A673 (cell line): ENCODE results near the gene RABL2A. TPM values are rescaled to one million over a fixed set of nuclear protein-coding genes. Genes with fewer than 3 reads are reported as not detected.
"Not testable (repeated sequence)": the region's sequence is repeated elsewhere in the genome, so short reads cannot be mapped to it uniquely, and the experiment has no call there.

ENCODE experiments used
- BruUV-seq: library from RNA; stranded (reverse); fragments of 400-500 nt; replicated peaks from 2 replicates; lab custom pipeline; 2021; lab: Mats Ljungman, UMichigan
- CTCF ChIA-PET: fragments of 300-600 bp; sonication (Branson Sonifier 250); formaldehyde crosslinking; loops from one replicate; lab custom pipeline; 2022; ENCODE audit warnings: antibody characterized with exemption; lab: Charles Lee
- POLR2A ChIA-PET: fragments of 300-600 bp; sonication (Branson Sonifier 250); formaldehyde crosslinking; loops from one replicate; lab custom pipeline; 2022; ENCODE audit warnings: antibody characterized with exemption; ENCODE audit not compliant: low non-redundant PET; lab: Charles Lee
- DNase-seq: peaks from one replicate; pipeline ENCODE4 v3.0.0-alpha.2; 2015; ENCODE audit warnings: low spot score
- H3K27ac ChIP-seq: fragments of 200-600 bp; sonication (generic); 2 replicates; pipeline ENCODE4 v1.5.1; 2016; ENCODE audit warnings: mixed run types, low read depth, mild to moderate bottlenecking, mixed read lengths, antibody characterized with exemption, low read length; ENCODE audit not compliant: poor library complexity, severe bottlenecking
- H3K27me3 ChIP-seq: fragments of 200-600 bp; sonication (generic); replicated peaks from 2 replicates; pipeline ENCODE4 v1.6.1; 2017; ENCODE audit warnings: mixed run types, low read depth, mild to moderate bottlenecking, mixed read lengths, antibody characterized with exemption, low read length; ENCODE audit not compliant: insufficient read depth, poor library complexity
- H3K36me3 ChIP-seq: fragments of 200-600 bp; sonication (generic); 2 replicates; pipeline ENCODE4 v1.6.1; 2016; ENCODE audit warnings: mixed run types, mild to moderate bottlenecking, mixed read lengths, antibody characterized with exemption, low read length; ENCODE audit not compliant: insufficient read depth, poor library complexity, severe bottlenecking
- H3K4me1 ChIP-seq: fragments of 200-600 bp; sonication (generic); 2 replicates; pipeline ENCODE4 v1.6.1; 2017; ENCODE audit warnings: mixed run types, mild to moderate bottlenecking, mixed read lengths, antibody characterized with exemption, low read length; ENCODE audit not compliant: insufficient read depth, poor library complexity, severe bottlenecking
- H3K4me3 ChIP-seq: fragments of 200-600 bp; sonication (generic); 2 replicates; pipeline ENCODE4 v1.5.1; 2016; ENCODE audit warnings: low read depth, mixed run types, mild to moderate bottlenecking, mixed read lengths, low read length; ENCODE audit not compliant: poor library complexity, severe bottlenecking
- H3K9me3 ChIP-seq: fragments of 200-600 bp; sonication (generic); 2 replicates; pipeline ENCODE4 v1.6.1; 2016; ENCODE audit warnings: mixed run types, low read depth, mild to moderate bottlenecking, mixed read lengths, antibody characterized with exemption, low read length; ENCODE audit not compliant: poor library complexity, severe bottlenecking
- CTCF ChIP-seq: fragments of 300-800, 200-600 bp; sonication (generic); conservative IDR thresholded peaks from 2 replicates; pipeline ENCODE4 v1.5.1; 2017; ENCODE audit warnings: low read depth, mild to moderate bottlenecking, antibody characterized with exemption, low read length, moderate library complexity, mixed read lengths
- intact Hi-C: fragments of 100-400 bp; cut with micrococcal nuclease; formaldehyde crosslinking; loops from one replicate; pipeline ENCODE4 v1.10.0; 2022; ENCODE audit not compliant: unreplicated experiment
- total RNA-seq: library from RNA; stranded (reverse); gene quantifications from 2 replicates; pipeline ENCODE4 v1.2.3, GENCODE V29; 2021

RABL2A gene
- total RNA-seq, 1 experiment from 2014 or later = 17.8 TPM

GRCh38 chr2:113604085-113604477, 23.0 kb upstream of the RABL2A start:
- BruUV-seq, CTCF ChIA-PET, H3K9me3 ChIP-seq, H3K27me3 ChIP-seq, H3K4me1 ChIP-seq, POLR2A ChIA-PET, H3K36me3 ChIP-seq: not testable (repeated sequence)
- peak; percentile 94 for DNase-seq
- H3K27ac ChIP-seq = peak overlapping the region; percentile 86
- intact Hi-C loops = loop anchor here (5.0 kb wide), 1 partner anchor 98 kb away; no protein-coding TSS in a partner anchor
- peak overlapping the region; percentile 54 for H3K4me3 ChIP-seq
- TF ChIP-seq CTCF = peak; percentile 93

DNA sequence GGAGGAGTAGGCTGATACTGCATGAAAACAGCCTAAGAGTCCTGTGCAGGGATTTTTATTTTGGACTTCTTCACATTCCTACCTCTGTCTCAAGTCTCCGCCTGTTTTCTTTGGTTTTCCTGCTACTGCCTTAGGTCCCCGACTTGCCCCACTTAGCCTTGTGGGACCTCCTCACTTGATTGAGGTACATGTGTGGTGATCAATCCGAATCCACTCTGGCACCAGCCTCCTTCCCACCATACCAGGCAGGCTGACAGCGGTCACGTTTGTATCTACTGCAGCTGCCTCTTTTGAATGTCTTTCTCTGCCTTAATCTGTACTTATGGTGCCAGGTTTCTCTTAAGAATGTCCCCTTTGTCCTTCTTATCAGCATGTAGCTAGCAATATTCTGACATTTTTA, 22.4 kb upstream of the RABL2A start:
- DNase-seq, CTCF ChIA-PET, BruUV-seq, H3K27ac ChIP-seq, H3K27me3 ChIP-seq, H3K9me3 ChIP-seq, H3K36me3 ChIP-seq, H3K4me1 ChIP-seq, H3K4me3 ChIP-seq, POLR2A ChIA-PET: not testable (repeated sequence)
- intact Hi-C loops = loop anchor here (5.0 kb wide), 1 partner anchor 98 kb away; no protein-coding TSS in a partner anchor

GRCh38 chr2:113606036-113606435, 21.0 kb upstream of the RABL2A start:
- H3K27me3 ChIP-seq, intact Hi-C loops, H3K27ac ChIP-seq, H3K4me1 ChIP-seq, H3K4me3 ChIP-seq, H3K9me3 ChIP-seq, CTCF ChIA-PET, H3K36me3 ChIP-seq, BruUV-seq, POLR2A ChIA-PET, DNase-seq: not testable (repeated sequence)

DNA sequence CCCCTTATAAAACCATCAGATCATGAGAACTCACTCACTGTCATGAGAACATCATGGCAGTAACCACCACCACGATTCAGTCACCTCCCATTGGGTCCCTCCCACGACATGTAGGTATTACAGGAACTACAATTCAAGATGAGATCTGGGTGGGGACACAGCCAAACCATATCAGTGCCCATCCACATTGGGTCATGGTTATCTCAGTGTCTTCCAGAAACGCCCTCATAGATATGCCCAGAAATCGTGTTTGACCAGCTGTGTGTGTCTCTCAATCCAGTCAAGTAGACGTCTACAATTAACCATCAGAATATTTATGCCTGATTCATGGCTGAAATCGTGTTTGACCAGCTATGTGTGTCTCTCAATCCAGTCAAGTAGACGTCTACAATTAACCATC, 17.2 kb upstream of the RABL2A start:
- BruUV-seq, intact Hi-C loops, H3K36me3 ChIP-seq, H3K4me3 ChIP-seq, H3K27ac ChIP-seq, H3K4me1 ChIP-seq, DNase-seq, H3K27me3 ChIP-seq, H3K9me3 ChIP-seq, POLR2A ChIA-PET, CTCF ChIA-PET: not testable (repeated sequence)

- H3K4me1 ChIP-seq, H3K9me3 ChIP-seq, POLR2A ChIA-PET, DNase-seq, intact Hi-C loops, H3K27me3 ChIP-seq, H3K27ac ChIP-seq, CTCF ChIA-PET, H3K4me3 ChIP-seq, H3K36me3 ChIP-seq, BruUV-seq: not testable (repeated sequence)
Observed at GRCh38 chr2:113621002-113621401, 6.1 kb upstream of the RABL2A start.

GRCh38 chr2:113625906-113626305, 1.2 kb upstream of the RABL2A start:
- H3K9me3 ChIP-seq, H3K36me3 ChIP-seq, POLR2A ChIA-PET, H3K27ac ChIP-seq, H3K27me3 ChIP-seq, BruUV-seq, CTCF ChIA-PET, H3K4me1 ChIP-seq, intact Hi-C loops, DNase-seq: not testable (repeated sequence)
- H3K4me3 ChIP-seq = peak overlapping the region; percentile 48

DNA sequence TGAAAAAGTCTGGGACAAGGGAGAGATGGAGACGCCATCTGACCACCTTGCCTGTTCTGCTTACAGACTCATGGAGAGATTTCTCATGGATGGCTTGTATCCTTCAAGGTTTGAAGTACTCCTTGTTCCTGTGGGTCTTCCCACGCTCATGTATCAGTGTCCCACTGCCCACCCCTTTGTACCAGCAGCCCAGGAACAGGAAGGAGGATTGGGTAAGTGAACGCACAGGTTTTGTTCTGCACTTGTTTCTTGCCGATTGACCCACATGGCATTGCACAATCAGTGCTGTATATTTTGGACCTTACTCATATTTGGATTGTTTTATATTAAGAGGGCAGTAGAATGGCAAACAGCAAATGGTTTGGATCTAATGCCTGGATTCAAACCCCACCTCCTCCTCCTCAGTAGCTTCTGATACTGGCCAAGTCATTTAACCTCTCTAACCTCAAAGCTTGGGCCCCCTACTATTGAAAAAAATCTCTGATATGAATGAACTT, 5.8 kb downstream of the RABL2A start:
- CTCF ChIA-PET, H3K36me3 ChIP-seq, H3K4me1 ChIP-seq, H3K27ac ChIP-seq, H3K9me3 ChIP-seq, H3K4me3 ChIP-seq, intact Hi-C loops, BruUV-seq, POLR2A ChIA-PET, DNase-seq, H3K27me3 ChIP-seq: not testable (repeated sequence)
